GM10248 (cell line): ENCODE data around the gene CDH15.
A peak's percentile ranks its signal among the peaks of the same experiment; 100 is the strongest.

Experiments used
- CTCF ChIA-PET: fragments of 300-600 bp; sonication (Branson Sonifier 250); formaldehyde crosslinking; extraction: SDS; loops from one replicate; lab custom pipeline; 2021; ENCODE audit warnings: antibody characterized with exemption; lab: Yijun Ruan, JAX
- POLR2A ChIA-PET: fragments of 350-650 bp; sonication (Branson Sonifier 250); formaldehyde crosslinking; extraction: SDS; loops from one replicate; lab custom pipeline; 2020; ENCODE audit warnings: antibody characterized with exemption; lab: Yijun Ruan, JAX
- DNase-seq: peaks from one replicate; pipeline ENCODE4 v3.0.0; 2012; ENCODE audit errors: extremely low spot score
- CTCF ChIP-seq: IDR thresholded peaks from 2 replicates; pipeline ENCODE4 v1.5.1; 2012; ENCODE audit warnings: mild to moderate bottlenecking, low read depth; ENCODE audit errors: extremely low read depth, missing control alignments, control extremely low read depth

The CDH15 gene

DNA sequence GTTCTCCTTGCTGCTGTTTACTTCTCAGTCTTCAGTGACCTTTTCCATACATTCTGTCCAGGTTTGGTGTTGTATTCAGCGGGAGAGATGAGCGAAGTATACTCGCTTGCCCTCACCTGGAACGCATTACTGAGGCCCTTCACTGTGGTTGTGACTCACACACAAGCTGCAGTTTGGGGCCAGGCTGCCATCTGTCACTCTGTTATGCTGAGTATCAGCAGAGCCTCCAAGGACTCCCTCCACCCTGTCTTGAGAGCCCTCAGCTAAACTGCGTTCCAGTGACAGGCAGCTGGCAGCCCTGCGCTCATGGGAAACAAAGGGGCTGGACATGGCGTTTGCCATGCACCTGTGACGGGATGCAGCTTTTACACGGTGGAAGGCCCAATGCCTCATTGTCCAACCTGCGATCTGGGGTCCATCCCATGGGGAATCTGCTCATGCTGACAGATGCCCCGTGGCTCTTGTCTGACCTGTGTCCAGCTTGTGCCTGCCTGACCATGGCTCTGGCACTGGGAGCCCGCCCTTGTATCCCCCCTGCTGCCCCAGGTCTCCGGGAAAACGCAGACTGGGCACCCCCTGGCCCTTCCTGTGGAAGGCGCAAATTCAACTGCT, 39.5 kb downstream of the CDH15 start:
- DNase-seq = no peak
- TF ChIP-seq CTCF = no peak
- ChIA-PET CTCF (interaction anchor here (0.6 to 1.6 kb wide), 3 partner anchors 44 to 473 kb away, joined by 3 to 4 read pairs (median 4); no protein-coding TSS in a partner anchor), POLR2A (no interaction called here)

- POLR2A ChIA-PET = no interaction called here
- TF ChIP-seq CTCF = peak; percentile 75
- CTCF ChIA-PET = interaction anchor here (0.6 to 3.9 kb wide), 13 partner anchors 18 to 479 kb away, joined by 3 to 18 read pairs (median 3); partner anchors contain the start of genes GALNS and TRAPPC2L
Measured at GRCh38 chr16:89216315-89217137, 45.0 kb downstream of the CDH15 start.

DNA sequence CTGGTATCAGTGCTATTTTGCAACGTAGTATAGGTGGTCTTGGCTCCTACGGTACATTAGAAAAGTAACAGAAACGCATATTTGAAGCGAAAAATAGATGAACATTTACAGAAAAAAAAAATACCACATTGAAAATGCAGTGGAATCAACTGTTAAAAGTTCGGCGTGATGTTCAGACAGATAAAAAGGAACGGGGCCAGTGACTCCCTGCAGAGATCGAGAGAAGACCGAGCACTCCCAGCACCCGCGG, 45.5 kb downstream of the CDH15 start:
- CTCF ChIA-PET = interaction anchor here (0.8 to 3.9 kb wide), 3 partner anchors 25 to 480 kb away, joined by 3 to 18 read pairs (median 3); no protein-coding TSS in a partner anchor
- no peak for TF ChIP-seq CTCF
- DNase-seq = no peak
- POLR2A ChIA-PET = interaction anchor here (0.9 to 1.3 kb wide), 2 partner anchors 24 to 554 kb away, joined by 4 read pairs; partner anchors contain the start of gene MVD

More at GRCh38 chr16:89216315-89217137, 45.0 kb downstream of the CDH15 start:
- DNase-seq = peak; percentile 84

GRCh38 chr16:89217388-89218191, 46.0 kb downstream of the CDH15 start, which contains the start of gene ZNF778:
Gene ZNF778 (plus strand): TSS chr16:89217703. CDS start chr16:89221128, 3,425 bp downstream.
- DNase-seq = peak; percentile 94
- TF ChIP-seq CTCF = no peak
- CTCF ChIA-PET = interaction anchor here (0.6 to 3.9 kb wide), 8 partner anchors 10 to 480 kb away, joined by 3 to 18 read pairs (median 3); no protein-coding TSS in a partner anchor
- POLR2A ChIA-PET = interaction anchor here (0.9 to 1.3 kb wide), 2 partner anchors 23 to 554 kb away, joined by 4 read pairs; partner anchors contain the start of gene MVD

DNA sequence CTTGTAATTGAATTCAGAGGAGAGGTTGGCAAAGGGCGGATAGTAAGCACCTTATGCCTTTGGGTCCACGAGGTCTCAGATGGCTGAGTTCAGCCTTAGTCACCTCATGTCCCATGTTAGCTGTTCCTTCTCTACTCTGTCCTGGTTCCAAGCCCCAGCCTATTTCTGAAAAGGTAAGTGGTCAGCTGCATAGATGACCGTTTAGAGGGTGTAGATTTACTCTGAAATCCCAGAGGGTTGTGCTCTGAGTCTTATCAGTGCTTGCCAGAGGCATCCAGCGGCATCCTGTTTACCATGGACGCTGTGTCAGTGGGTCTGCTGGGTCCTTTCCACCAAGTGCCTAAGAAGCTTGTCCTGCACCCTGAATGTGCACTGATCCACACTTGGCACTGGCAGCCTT, 47.8 kb downstream of the CDH15 start:
- CTCF ChIA-PET = no interaction called here
- POLR2A ChIA-PET = no interaction called here
- no peak for DNase-seq
- TF ChIP-seq CTCF = no peak

DNA sequence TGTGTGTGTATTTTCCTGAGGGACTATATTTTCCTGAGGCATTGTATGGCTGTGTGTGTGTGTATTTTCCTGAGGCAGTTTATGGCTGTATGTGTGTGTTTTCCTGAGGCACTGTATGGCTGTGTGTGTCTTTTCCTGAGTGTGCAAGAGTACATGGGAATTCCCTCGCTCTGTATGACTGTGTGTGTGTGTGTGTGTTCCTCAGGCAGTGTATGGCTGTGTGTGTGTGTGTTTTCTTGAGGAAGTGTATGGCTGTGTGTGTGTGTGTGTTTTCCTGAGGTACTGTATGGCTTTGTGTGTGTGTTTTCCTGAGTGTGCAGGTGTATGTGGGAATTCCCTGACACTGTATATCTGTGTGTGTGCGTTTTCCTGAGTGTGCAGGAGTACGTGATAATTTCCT, 50.1 kb downstream of the CDH15 start:
- no peak for DNase-seq
- ChIA-PET CTCF (no interaction called here), POLR2A (no interaction called here)
- TF ChIP-seq CTCF = no peak
